Muscle layer of duodenum (tissue), 2 donors: ENCODE measurements around the gene SIVA1.

Experiments
- H3K27ac ChIP-seq: one replicate; pipeline ENCODE4 v1.7.0; 2013; ENCODE audit warnings: mild to moderate bottlenecking, low read length
- H3K27me3 ChIP-seq: one replicate; pipeline ENCODE4 v1.7.0; 2013; ENCODE audit warnings: low read depth, mild to moderate bottlenecking, control low read depth, low read length
- H3K36me3 ChIP-seq, 2 donors: one replicate each; pipeline ENCODE4 v1.7.0; 2013; ENCODE audit warnings: low read length in 2 of 2, control low read depth in 1 of 2, mild to moderate bottlenecking in 1 of 2; ENCODE audit not compliant: insufficient read depth in 2 of 2, control insufficient read depth in 1 of 2
- H3K4me1 ChIP-seq, 2 donors: one replicate each; pipeline ENCODE4 v1.7.0; 2013; ENCODE audit warnings: low read length in 2 of 2, mild to moderate bottlenecking in 2 of 2, control low read depth in 1 of 2, moderate library complexity in 1 of 2; ENCODE audit not compliant: insufficient read depth in 2 of 2, control insufficient read depth in 1 of 2
- H3K4me3 ChIP-seq, 2 donors: one replicate each; pipeline ENCODE4 v1.7.0; 2013; ENCODE audit warnings: low read length in 2 of 2, low read depth in 1 of 2, mild to moderate bottlenecking in 1 of 2
- H3K9me3 ChIP-seq, 2 donors: one replicate each; pipeline ENCODE4 v1.7.0; 2013; ENCODE audit warnings: low read length in 2 of 2, control low read depth in 1 of 2, mild to moderate bottlenecking in 1 of 2; ENCODE audit not compliant: control insufficient read depth in 1 of 2
- donor health status: healthy.

The SIVA1 gene

GRCh38 chr14:104786091-104786586, 33.2 kb downstream of the SIVA1 start:
- no peaks in the 10 kb centered on the region for H3K9me3 ChIP-seq
- H3K4me3 ChIP-seq: no peak overlapping the region
- no peaks in the 10 kb centered on the region for H3K27me3 ChIP-seq
- H3K27ac ChIP-seq: no peak overlapping the region
- H3K4me1 ChIP-seq: peaks cover 0 to 37% of the 10 kb centered on the region in 2 donors
- H3K36me3 ChIP-seq: peaks cover 6 to 10% of the 10 kb centered on the region in 2 donors

GRCh38 chr14:104786726-104787675, 34.1 kb downstream of the SIVA1 start:
- peaks cover 0 to 30% of the 10 kb centered on the region in 2 donors for H3K4me1 ChIP-seq
- no peak overlapping the region for H3K4me3 ChIP-seq
- no peak overlapping the region for H3K27ac ChIP-seq
- H3K27me3 ChIP-seq: no peaks in the 10 kb centered on the region
- peaks cover 6 to 16% of the 10 kb centered on the region in 2 donors for H3K36me3 ChIP-seq
- H3K9me3 ChIP-seq: no peaks in the 10 kb centered on the region

DNA sequence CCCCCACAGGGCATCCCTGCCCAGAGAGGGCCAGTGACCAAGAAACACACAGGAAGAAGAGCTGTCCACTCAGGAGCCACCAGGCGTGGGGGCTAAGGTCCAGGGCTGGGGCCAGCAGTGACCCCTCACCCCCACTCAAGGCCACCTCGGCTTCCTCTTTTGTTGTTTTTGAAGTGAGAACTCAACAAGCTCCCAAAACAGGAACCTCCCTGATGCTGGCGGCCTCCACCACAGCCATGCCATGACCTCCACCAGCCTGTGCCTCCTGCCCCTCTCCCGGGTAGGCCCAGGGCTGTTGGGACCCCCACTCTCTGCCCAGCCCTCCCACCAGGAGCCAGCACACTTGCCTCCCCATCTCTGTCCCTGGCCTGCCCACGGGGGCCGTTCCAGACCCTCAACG, 34.8 kb downstream of the SIVA1 start:
- Histone ChIP-seq H3K27me3 (no peaks in the 10 kb centered on the region), H3K27ac (no peak overlapping the region), H3K4me3 (no peak overlapping the region), H3K4me1 (peaks cover 0 to 32% of the 10 kb centered on the region in 2 donors), H3K9me3 (no peaks in the 10 kb centered on the region), H3K36me3 (peaks cover 6 to 16% of the 10 kb centered on the region in 2 donors)

DNA sequence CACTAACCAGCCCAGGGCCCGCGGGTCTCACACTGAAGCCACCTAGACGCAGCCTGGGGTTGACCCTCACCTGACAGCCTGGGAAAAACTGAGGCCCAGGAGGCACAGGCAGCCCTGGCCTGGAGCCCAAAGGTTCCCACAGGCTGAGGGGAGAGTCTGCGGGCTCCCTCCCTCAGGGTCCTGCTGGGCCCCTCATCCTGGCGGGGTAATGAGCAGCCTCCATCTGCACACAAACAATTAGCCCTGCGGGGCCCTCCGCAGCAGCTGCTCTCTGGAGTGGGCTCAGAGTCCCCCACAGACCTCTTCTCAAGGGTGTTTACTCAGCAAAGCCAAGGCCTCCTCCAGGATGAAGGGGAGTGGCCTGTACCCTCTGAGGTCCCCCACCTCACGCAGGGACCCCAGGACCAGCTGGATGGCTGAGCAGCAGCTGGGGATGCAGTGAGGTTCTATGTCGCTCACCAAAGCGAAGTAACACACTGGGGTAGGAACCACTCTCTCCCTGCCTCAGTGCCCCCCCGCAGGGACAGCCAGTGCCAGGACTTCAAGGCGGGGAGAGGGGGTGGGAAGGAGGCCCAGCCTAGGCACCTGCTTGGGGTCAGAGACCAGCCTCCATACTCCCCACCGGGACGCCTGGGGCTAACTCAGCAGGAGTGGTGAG, 35.3 kb downstream of the SIVA1 start:
- H3K27me3 ChIP-seq: no peaks in the 10 kb centered on the region
- H3K36me3 ChIP-seq: peaks cover 6 to 16% of the 10 kb centered on the region in 2 donors
- no peak overlapping the region for H3K4me3 ChIP-seq
- peaks cover 5 to 37% of the 10 kb centered on the region in 2 donors for H3K4me1 ChIP-seq
- H3K9me3 ChIP-seq: no peaks in the 10 kb centered on the region
- H3K27ac ChIP-seq: no peak overlapping the region

- no peaks in the 10 kb centered on the region for H3K27me3 ChIP-seq
- H3K27ac ChIP-seq: no peak overlapping the region
- H3K4me1 ChIP-seq: peaks cover 12 to 45% of the 10 kb centered on the region in 2 donors
- no peaks in the 10 kb centered on the region for H3K9me3 ChIP-seq
- H3K36me3 ChIP-seq: peaks cover 6 to 16% of the 10 kb centered on the region in 2 donors
- no peak overlapping the region for H3K4me3 ChIP-seq
Measured at GRCh38 chr14:104788873-104789663, 36.1 kb downstream of the SIVA1 start.

GRCh38 chr14:104789752-104790743, 37.1 kb downstream of the SIVA1 start:
- peaks cover 6 to 16% of the 10 kb centered on the region in 2 donors for H3K36me3 ChIP-seq
- H3K4me1 ChIP-seq: peaks cover 12 to 43% of the 10 kb centered on the region in 2 donors
- H3K9me3 ChIP-seq: no peaks in the 10 kb centered on the region
- H3K4me3 ChIP-seq: no peak overlapping the region
- no peak overlapping the region for H3K27ac ChIP-seq
- H3K27me3 ChIP-seq: no peaks in the 10 kb centered on the region

DNA sequence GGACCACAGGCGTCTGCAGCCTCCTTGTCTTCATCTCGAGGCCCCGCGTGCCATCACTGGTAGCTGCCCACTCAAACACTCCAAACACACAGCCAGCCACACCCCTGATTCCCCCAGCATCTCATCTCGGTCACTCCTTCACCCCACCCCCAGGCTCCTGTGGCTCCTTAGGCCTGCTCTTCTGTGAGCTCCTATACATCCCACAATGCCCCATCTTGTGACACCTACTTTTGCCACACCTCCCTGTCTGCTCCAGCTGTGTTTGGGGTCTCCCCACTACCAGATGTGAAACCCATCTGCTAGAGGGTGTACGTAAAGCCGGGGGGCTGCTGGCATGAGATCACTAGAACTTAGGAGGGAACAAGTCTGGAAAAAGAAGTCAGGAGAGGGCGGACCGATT, 38.5 kb downstream of the SIVA1 start:
- Histone ChIP-seq H3K27me3 (no peaks in the 10 kb centered on the region), H3K36me3 (peaks cover 6 to 16% of the 10 kb centered on the region in 2 donors), H3K9me3 (no peaks in the 10 kb centered on the region), H3K27ac (no peak overlapping the region), H3K4me3 (no peak overlapping the region), H3K4me1 (peaks cover 15 to 43% of the 10 kb centered on the region in 2 donors)

DNA sequence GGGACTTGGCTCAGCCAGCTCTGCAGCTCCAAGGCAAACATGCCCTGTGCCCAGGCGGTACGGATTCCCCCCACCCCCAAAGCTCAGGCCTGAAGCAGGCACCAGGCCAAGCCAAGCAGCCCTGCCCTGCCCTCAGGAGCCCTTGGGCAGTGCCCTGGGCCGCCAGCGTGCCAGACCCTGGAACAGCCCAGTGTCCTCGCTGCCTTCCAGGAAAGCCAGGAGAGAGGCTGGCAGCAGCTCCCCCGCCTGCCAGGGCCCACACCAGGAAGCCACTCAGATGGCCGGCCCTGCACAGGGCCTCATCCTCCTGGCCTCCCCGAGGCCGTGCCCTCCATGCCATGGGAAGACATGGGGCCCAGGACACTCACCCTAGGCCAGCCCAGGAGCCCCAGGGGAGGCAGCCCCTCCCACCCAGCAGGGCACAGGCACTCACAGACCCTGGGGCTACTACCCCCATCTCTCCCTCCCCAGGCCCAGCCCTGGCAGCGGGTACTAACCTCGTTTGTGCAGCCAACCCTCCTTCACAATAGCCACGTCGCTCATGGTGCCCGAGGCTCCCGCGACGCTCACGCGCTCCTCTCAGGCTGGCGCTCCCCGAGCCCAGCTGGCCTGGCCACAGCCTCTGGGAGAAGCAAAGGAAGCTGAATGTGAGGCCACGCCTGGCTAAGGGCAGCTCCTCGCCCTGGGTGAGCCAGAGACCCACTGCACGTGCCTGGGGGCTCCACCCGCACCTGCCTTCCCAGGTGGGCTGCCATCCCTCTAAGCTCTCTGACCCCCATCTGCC, 39.3 kb downstream of the SIVA1 start:
- no peaks in the 10 kb centered on the region for H3K9me3 ChIP-seq
- peaks cover 6 to 16% of the 10 kb centered on the region in 2 donors for H3K36me3 ChIP-seq
- peaks cover 15 to 42% of the 10 kb centered on the region in 2 donors for H3K4me1 ChIP-seq
- no peaks in the 10 kb centered on the region for H3K27me3 ChIP-seq
- H3K27ac ChIP-seq: no peak overlapping the region
- no peak overlapping the region for H3K4me3 ChIP-seq

- peaks cover 15 to 39% of the 10 kb centered on the region in 2 donors for H3K4me1 ChIP-seq
- H3K27me3 ChIP-seq: no peaks in the 10 kb centered on the region
- H3K4me3 ChIP-seq: peak overlapping the region; percentile 78 to 81
- peaks cover 6 to 16% of the 10 kb centered on the region in 2 donors for H3K36me3 ChIP-seq
- H3K27ac ChIP-seq: no peak overlapping the region
- no peaks in the 10 kb centered on the region for H3K9me3 ChIP-seq
Measured at GRCh38 chr14:104792945-104793702, 40.2 kb downstream of the SIVA1 start.
